ENCODE results near the gene DENND1A.

DNA sequence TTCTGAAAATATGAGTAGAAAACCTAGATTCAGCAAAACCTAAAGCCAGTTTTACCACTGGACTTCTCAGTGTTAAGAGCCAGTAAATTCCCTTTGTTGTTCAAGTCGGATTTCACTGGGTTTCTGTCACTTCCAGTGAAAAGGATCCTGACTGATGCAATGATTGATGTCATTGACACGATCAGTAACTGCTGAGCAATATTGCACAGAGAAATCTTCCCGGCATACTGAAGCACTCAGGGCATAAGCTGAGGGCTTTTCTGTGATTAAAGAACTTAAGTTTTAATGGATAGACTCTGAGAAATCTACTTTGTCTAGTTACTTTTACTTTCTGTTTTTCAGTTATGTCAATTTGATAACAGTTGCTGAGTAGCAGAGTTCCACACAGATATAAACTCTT lies 61.9 kb downstream of the DENND1A start:
- TF ChIP-seq FOXA1 (IDR thresholded peaks at IDR 0.05) (no peak), TARDBP (IDR thresholded peaks at IDR 0.05) (no peak), FOXM1 (IDR thresholded peaks at IDR 0.05; ENCODE audit: borderline replicate concordance) (no peak), ELF4 (IDR thresholded peaks at IDR 0.05) (no peak)

Measured in HEK293T (cell line).